ENCODE results near the gene NEAT1. TPM values are rescaled to one million over a fixed set of nuclear protein-coding genes. Genes with fewer than 3 reads are reported as not detected.

NEAT1 gene
- total and polyA plus RNA-seq, 9 of the 15 experiments (the other 6 are each of a cell fraction or from before 2014, with no cell fraction given), result 20.1 to 389 (median 62.8) TPM

DNA sequence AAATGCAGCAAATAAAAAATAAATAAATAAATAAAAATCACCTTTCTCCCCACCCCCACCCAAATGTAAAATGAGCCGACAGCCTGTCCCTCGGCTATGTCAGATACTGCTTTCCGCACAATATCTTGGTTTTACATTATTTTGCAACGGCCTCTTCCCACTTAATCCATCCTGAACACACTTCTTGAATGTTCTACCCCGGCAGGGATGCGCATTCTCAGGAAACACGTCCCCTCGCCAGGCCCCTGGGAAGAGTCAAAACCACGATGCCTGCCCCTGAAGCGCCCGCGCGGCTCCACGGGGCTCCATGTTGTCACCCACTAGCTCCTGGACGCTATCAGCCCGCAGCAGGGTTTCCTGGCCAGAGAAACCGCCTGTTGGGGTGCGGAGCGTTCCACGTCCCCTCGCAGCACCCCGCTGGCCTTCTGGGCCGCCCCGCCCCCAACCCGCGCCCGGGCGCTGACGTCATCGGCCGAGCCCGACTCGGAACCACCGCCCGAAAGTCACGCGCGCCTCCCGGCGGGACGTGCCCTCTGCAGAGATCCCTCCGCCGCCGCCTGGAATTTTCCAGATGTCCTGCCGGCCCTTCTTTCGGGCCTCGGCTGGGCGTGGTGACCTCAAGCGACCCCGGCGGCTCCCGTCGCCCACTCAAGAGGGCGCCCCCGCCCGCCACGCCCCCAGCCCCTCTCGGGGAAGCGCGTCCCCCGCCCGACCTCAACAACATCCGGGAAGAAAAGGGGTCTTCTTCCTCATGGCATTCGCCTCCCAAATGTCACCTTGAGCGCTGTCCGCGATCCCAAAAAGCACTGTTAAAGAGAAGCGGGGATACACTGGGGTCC, 585 bp upstream of the NEAT1 start (continued):
- TF ChIP-seq KLF6 (CRISPR knock-in tag; IDR thresholded peaks at IDR 0.05; ENCODE audit: borderline replicate concordance) (peak; percentile 96; the same call in 1 of the 2 replicates), KHSRP (IDR thresholded peaks at IDR 0.05) (no peak), ELF2 (CRISPR knock-in tag; IDR thresholded peaks at IDR 0.05) (no peak), HDAC1 (IDR thresholded peaks at IDR 0.05) (peak in 1 of 2 experiments; percentile 11; a peak in 2 of 4 replicates), CAMTA2 (CRISPR knock-in tag; conservative IDR thresholded peaks at IDR 0.05) (no peak), KLF16 (IDR thresholded peaks at IDR 0.05) (peak; percentile 43; the same call in 1 of the 2 replicates), LEF1 (IDR thresholded peaks at IDR 0.05) (no peak; the same call in 1 of the 2 replicates), TCFL5 (CRISPR knock-in tag; conservative IDR thresholded peaks at IDR 0.05) (0 out of 2 replicates have a peak, but pooled peaks have one; percentile 22), MAFG (tag; conservative IDR thresholded peaks at IDR 0.05) (no peak), BHLHE40 (IDR thresholded peaks at IDR 0.05; ENCODE audit: low read length) (peak; percentile 98), SMAD3 (CRISPR knock-in tag; conservative IDR thresholded peaks at IDR 0.05) (peak; percentile 53; the same call in 1 of the 2 replicates), HOXB6 (CRISPR knock-in tag; IDR thresholded peaks at IDR 0.05; ENCODE audit: borderline replicate concordance) (no peak), CBX3 (IDR thresholded peaks at IDR 0.05; ENCODE audit: borderline replicate concordance in 1 of 2, low read length in 2 of 2) (no peak)
- TF ChIP-seq, protein P1, sequence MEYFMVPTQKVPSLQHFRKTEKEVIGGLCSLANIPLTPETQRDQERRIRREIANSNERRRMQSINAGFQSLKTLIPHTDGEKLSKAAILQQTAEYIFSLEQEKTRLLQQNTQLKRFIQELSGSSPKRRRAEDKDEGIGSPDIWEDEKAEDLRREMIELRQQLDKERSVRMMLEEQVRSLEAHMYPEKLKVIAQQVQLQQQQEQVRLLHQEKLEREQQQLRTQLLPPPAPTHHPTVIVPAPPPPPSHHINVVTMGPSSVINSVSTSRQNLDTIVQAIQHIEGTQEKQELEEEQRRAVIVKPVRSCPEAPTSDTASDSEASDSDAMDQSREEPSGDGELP (CRISPR knock-in tag; IDR thresholded peaks at IDR 0.05; ENCODE audit: borderline replicate concordance), result peak; percentile 83
- TF ChIP-seq, protein P2, sequence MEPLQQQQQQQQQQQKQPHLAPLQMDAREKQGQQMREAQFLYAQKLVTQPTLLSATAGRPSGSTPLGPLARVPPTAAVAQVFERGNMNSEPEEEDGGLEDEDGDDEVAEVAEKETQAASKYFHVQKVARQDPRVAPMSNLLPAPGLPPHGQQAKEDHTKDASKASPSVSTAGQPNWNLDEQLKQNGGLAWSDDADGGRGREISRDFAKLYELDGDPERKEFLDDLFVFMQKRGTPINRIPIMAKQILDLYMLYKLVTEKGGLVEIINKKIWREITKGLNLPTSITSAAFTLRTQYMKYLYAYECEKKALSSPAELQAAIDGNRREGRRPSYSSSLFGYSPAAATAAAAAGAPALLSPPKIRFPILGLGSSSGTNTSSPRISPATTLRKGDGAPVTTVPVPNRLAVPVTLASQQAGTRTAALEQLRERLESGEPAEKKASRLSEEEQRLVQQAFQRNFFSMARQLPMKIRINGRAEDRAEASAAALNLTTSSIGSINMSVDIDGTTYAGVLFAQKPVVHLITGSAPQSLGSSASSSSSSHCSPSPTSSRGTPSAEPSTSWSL (CRISPR knock-in tag; IDR thresholded peaks at IDR 0.05; ENCODE audit: borderline replicate concordance), result no peak
- TF ChIP-seq, protein P3, sequence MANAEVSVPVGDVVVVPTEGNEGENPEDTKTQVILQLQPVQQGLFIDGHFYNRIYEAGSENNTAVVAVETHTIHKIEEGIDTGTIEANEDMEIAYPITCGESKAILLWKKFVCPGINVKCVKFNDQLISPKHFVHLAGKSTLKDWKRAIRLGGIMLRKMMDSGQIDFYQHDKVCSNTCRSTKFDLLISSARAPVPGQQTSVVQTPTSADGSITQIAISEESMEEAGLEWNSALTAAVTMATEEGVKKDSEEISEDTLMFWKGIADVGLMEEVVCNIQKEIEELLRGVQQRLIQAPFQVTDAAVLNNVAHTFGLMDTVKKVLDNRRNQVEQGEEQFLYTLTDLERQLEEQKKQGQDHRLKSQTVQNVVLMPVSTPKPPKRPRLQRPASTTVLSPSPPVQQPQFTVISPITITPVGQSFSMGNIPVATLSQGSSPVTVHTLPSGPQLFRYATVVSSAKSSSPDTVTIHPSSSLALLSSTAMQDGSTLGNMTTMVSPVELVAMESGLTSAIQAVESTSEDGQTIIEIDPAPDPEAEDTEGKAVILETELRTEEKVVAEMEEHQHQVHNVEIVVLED (CRISPR knock-in tag; IDR thresholded peaks at IDR 0.05), result peak; percentile 80
- TF ChIP-seq, protein P4, sequence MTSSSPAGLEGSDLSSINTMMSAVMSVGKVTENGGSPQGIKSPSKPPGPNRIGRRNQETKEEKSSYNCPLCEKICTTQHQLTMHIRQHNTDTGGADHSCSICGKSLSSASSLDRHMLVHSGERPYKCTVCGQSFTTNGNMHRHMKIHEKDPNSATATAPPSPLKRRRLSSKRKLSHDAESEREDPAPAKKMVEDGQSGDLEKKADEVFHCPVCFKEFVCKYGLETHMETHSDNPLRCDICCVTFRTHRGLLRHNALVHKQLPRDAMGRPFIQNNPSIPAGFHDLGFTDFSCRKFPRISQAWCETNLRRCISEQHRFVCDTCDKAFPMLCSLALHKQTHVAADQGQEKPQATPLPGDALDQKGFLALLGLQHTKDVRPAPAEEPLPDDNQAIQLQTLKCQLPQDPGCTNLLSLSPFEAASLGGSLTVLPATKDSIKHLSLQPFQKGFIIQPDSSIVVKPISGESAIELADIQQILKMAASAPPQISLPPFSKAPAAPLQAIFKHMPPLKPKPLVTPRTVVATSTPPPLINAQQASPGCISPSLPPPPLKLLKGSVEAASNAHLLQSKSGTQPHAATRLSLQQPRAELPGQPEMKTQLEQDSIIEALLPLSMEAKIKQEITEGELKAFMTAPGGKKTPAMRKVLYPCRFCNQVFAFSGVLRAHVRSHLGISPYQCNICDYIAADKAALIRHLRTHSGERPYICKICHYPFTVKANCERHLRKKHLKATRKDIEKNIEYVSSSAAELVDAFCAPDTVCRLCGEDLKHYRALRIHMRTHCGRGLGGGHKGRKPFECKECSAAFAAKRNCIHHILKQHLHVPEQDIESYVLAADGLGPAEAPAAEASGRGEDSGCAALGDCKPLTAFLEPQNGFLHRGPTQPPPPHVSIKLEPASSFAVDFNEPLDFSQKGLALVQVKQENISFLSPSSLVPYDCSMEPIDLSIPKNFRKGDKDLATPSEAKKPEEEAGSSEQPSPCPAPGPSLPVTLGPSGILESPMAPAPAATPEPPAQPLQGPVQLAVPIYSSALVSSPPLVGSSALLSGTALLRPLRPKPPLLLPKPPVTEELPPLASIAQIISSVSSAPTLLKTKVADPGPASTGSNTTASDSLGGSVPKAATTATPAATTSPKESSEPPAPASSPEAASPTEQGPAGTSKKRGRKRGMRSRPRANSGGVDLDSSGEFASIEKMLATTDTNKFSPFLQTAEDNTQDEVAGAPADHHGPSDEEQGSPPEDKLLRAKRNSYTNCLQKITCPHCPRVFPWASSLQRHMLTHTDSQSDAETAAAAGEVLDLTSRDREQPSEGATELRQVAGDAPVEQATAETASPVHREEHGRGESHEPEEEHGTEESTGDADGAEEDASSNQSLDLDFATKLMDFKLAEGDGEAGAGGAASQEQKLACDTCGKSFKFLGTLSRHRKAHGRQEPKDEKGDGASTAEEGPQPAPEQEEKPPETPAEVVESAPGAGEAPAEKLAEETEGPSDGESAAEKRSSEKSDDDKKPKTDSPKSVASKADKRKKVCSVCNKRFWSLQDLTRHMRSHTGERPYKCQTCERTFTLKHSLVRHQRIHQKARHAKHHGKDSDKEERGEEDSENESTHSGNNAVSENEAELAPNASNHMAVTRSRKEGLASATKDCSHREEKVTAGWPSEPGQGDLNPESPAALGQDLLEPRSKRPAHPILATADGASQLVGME (CRISPR knock-in tag; IDR thresholded peaks at IDR 0.05), result peak; percentile 42; the same call in 1 of the 2 replicates

Data from K562 (cell line).